Measurements from ENCODE around the gene CBX4.

CBX4 gene

DNA sequence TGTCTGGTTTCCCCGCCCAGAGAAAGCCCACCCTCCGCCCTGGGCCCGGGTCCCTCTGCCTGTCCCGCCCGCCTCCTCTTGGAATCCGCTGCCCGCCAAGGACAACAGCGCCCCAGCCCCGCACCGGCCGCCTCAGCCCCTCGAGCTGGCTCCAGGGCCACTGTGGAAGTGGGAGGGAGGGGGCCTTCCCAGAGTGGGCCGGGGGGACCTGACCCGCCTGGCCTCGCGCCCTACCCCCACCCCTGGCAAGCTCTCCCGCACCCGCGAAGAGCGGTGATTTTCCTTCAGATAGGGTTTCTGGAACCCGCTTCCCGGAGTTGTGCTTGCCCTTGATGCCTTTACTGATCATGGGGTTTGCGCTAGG lies 40.1 kb downstream of the CBX4 start:
- DNase-seq (ENCODE audit: low read depth), result no peak

DNA sequence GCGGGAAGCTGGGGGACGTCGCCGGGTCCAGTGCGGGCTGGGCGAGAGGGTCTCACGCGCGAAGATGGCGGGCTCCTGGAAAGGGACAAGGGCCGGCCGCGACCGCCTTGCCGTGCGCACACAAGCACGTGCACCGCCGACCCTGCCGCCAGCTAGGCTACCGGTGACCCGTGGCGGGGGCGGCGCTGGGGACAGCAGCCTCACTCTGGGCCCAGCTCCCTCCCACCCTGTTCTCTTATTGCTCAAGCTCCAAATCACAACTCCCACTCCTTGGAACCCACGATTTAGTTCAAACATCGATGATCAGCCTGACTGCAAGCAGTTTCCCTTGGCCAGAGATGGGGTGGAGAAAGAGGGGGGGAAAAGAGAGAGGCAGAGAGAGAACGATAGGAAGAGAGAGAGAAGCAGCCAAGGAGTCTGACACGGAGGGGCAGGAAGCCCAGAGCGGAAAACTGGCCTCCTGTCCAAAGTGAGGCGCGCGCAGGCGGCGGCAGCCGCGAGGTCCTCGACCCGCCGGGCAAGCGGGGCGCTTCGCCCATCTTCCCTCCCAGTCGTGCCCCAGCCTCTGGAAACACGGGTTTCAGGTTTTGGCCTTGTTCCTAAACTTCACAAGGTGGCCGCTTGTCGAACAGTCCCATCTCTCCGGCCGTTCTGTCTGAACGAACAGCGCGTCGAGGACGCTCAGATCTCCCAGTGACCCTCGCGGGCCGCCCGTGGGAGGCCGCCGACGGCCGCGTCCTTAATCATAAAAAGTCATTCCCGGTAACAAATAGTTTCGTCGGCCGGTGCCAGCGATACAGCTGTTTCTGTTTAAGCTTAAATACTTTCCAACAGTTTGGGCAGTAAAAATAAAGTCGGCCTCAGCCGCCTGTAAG lies 40.7 kb downstream of the CBX4 start:
- no peak for DNase-seq (ENCODE audit: low read depth)

DNA sequence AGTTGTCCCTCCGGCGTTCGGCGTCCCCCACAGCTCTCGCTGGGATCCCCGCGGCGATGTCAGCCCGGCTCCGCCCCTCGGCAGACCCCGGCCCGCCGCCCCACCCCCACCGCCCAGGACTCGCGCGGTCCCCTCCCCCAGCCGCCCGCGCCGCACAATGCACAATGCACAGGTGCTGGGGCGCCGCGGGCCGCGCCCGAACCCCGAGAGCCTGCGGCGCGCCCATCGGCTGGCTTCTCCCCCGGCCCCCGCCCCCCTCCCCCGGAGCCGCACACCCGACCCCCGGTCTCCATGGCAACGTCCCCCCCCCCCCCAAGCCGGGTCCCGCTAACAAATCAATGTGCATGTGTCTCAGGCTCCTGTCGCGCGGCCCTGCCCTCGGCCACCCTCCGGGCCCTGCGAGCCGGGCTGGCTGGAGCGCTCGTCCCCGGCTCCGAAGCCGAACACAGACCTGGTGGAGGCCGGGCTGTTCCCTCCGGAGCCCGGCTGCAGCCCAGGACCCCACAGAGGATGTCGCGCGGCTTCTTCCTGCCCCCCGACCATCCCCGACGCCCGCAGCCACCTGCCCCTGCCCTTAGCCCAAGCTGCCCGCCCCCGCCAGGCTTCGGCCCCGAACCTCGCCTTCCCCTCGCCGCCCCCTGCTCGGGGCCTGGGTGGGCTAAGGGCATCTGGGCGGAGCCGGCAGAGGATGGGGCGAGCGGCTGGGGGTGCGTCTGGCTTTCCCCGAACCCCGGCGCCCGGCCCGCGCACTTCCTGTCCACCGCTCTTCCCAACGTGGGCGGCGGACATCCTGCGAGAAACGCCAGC lies 41.5 kb downstream of the CBX4 start:
- DNase-seq (ENCODE audit: low read depth), result no peak

DNA sequence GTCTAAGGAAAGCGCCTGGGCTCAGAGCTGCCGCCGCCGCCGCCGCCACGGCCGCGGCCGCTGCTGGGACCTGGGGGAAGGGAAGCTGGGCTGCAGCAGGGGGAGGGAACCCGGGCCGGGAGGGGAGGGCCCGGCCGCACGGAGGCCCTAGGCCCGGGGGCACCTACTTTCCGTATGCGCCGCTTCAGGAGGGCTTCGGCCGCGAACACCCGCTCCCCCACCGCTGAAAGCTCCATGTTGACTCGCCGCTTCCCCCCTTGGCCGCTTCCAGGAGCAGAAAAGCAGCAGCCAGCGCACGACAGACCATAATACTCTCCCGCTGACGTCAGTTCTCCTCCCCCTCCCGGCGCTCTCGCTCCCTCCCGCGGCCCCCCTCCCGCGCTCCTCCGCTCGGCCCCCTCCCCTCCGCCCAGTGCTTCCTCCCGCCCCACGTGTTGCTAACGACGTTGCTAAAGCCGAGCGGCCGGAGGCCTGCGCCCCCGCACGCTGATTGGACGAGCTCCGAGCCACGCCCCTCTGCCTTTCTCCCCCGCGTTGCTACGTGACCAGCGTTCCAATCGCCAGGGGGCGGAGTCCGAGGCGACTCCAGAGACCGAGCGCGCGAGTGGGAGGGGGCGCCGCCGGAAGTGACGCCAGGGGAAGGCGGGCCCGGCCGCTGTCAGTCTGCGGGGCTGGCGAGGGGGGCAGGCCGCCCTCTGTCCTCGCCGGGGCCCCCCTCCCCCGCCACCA lies 42.3 kb downstream of the CBX4 start, which contains the start of gene CBX8:
CBX8 (minus strand) TSS at position 315 of the 729 bp plus-strand sequence; CDS start at position 236, 79 bp downstream.
- peak; percentile 99 for DNase-seq (ENCODE audit: low read depth)

DNA sequence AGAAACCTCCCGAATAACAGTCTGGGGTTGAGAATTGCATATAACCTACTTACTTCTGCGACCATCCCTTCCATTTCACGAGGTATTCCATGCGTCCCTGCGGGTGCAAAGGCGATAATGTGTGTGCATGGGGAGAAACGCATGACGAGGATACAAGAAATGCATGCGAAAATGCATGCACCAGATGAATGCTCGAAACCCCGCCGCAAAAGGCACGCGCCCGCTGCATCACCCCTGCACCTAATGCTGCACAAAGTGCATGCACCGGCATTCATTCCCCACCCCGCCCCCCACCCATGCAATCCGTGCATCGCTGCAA lies 42.8 kb downstream of the CBX4 start:
- no peak for DNase-seq (ENCODE audit: low read depth)

DNA sequence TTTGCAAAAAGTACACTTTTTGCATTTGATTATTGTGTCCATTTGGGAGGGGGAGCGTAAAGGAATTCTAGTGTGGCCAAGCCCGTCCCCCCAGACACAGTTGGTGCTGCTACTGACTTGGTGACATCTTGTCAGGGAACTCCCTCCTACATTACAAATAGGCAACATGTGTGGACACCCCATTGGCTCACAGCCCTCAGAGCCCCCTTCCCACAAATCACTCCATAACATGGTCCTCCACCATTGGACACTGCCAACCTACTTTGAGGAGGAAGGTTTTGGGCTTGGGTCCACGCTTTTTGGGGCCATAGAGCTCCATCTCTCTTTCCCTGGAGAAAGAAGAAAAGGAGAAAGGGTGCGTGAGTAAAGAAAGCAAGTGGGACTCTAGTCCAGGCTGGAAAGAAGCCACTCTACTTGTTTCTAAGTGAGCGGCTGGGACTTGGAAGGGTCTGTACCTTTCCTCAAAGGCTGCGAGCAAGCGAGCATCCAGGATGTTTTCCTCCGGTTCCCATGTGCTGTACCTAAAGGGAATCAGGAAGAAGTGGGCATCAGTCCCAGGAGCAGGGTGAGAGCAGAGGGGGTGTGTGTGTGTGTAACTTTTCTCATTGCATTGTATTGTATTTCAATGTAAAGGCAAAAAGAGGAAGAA lies 43.3 kb downstream of the CBX4 start:
- DNase-seq (ENCODE audit: low read depth), result no peak

DNA sequence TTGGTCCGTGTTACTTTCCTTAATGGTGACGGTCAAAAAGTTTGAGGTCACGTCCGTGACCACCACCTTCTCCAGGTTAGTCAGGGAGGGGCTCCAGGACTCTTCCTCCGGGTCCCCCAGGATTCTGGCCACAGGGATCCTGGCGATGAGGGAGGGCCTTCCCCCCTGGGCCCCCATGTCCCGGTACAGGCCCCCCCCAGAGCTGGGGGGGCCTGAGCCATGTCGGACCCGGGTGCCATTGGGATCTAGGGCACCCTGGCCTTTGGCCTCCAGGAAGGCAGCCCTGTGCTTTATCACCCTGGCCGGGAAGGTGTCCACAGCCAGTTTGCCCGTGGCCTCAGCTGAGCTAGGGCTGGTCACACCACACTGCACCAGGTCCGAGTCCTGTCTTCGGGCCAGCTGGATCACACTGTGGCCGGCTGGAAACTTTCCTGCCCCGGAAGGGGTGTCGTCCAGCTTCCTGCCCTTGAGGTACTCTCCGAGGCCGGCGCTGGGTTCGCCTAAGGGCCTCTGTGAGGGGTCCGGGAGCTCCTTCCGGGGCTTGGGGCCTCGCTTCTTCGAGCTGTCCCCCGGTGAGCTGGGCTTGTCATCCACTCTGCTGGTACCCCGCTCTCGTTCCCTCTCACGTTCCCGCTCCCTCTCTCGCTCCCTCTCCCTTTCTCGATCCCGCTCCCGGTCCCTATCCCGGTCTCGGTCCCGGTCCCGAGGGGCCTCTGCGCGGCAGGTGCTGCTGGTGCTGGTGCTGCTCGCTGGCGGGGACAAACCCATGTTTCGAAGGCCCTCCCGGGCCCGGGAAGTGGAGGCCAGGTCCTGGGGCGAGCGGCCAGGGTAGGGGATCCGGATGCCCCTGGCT lies 44.4 kb downstream of the CBX4 start:
- DNase-seq (ENCODE audit: low read depth), result no peak

DNA sequence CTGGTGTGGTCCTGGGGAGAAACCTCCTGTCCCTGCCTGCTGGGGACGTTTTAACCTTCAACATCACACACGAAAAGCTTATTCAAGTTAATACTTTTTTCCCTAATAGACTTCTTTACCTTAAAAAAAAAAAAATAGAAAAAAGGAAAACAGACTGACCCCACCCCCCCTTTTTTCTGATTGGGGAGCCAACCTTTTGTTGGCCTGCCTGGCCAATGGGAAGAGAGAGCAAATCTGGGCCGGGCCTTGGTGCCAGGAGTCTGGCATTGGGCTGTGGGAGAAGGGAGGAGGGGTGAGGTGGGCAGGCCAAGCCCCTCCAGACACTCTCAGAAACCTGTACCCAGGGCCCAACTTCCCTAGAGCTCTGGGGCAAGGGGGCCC lies 45.3 kb downstream of the CBX4 start:
- peak; percentile 62 for DNase-seq (ENCODE audit: low read depth)

DNA sequence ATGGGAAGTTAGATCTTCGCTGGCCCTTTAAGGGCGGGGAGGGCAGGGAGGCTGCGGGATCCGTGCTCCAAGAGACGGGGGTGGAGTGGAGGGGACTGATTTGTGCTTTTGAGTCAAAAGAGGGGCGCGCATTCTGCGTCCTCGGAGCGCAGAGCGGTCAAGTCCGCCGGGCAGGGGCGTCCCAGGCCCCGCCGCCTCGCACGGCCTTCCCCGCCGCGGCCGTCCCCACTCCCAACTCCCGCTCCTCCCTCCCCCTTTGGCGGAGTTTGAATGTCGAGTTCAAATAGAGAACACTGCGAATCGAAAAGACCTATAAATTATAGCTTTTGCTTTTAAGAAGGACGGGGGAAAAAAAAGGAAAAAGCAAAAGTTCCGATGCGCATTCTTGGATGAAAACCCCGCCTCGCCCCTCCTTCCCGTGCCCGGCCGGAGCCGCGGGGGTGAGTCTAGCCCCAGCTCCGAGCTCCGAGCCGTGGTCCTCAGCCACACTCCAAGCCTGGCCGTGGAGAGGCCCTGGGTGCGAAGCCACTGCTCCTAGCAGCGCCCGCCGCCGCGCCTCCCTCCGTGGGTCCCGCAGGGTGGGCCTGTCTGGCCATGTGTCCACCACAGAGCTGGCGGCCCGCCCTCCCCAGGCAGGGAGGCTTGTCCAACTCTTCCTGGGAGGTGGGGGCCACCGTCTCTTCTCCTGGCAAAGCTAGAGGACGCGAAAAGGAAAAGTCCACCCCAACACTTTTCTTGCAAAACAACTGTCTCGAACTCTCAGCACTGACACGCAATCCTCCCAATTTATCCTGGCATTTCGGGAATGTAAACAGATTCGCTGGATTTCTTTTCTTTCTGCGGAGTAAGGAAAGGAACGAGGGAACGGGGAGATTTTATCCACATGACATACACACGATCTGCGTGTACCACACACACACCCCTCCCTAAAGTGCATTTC lies 46.0 kb downstream of the CBX4 start:
- peak; percentile 71 for DNase-seq (ENCODE audit: low read depth)

DNA sequence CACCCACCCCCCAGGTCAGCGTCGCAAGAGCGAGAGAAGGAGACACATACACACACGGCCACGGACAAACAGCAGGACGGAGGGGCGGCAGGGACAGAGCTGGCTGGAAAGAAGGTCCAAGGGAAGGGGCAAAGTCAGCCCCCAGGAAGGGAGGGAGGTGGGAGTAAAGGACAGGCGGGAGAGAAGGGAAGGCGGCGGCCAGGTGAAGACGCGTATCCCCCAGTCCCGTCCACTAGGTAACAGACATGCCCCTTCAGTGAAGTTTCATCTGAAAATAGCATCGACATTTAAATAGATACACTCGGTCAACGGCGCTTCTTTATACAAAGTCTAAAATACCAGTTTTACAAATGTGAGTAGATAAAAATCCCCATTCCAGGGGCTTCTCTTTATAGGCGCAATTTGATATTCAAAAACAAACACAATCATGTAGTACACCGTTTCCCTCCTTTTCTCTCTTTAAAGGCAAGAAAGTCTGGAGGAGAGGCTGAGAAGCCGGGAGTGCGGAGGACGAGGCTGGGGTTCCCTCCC lies 46.8 kb downstream of the CBX4 start:
- DNase-seq (ENCODE audit: low read depth), result no peak

DNA sequence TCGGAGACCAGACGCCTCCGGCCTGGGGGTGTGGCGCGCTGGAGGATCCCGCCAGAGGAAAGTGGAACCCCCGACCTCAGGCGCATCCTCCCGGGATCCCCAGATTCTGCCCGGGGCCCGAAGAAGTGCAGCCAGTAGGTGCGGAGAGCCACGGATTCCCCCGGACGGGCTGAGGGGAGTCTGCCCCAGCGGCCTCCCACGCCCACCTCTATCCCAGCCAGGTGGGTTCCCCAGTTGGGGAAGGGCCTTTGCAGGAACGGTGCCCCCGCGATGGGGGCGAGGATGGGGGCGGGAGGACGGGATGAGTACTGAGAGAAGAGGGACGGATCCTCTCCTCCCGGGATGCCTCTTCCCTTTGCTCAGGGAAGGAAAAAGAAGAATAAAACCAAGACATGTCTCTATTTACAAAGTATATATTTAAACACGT lies 47.5 kb downstream of the CBX4 start:
- no peak for DNase-seq (ENCODE audit: low read depth)

DNA sequence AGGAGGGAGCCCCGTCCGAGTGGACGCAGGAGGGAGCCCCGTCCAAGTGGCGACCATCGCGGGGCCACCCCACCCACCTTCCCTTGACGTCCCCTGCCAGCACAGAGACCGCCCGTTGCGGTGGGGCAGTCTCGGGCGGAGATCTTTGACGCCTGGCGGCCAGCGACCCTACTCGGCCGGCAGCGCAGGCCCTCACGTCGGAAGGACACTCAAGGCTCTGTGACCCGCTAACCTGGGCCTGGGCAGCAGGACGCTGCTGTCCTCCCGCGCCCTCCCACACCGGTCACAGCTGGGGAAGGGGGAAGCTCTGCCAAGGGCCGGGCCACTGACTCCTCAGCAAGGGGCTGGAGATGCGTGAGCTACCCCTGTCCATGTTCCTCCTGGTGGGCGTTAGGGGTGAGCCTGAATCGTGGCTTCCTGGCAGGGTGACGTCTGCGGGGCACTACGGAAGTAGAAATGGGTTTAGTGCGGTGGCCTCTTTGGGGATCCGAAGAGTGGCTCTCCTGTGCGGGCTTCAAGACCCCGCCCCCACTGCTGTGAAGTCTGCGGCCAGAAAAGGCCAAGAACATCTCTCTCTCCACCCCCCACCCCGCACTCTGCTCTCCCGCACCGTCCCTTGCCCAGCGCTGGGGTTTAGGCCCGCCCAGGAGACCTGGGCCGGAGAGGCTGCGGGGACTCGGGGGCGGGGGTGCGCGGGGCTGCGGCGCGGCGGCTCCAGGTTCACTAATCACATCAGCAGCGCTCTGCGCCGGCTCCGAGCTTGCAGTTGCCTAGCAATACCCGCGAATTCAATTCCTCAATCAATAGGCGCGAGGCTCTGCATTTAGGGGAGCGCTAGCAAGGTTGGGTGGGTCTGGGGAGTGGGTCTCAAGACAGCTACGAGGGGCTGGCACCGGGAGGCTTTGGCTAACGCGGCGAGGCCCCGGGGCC lies 48.2 kb downstream of the CBX4 start:
- DNase-seq (ENCODE audit: low read depth), result no peak

DNA sequence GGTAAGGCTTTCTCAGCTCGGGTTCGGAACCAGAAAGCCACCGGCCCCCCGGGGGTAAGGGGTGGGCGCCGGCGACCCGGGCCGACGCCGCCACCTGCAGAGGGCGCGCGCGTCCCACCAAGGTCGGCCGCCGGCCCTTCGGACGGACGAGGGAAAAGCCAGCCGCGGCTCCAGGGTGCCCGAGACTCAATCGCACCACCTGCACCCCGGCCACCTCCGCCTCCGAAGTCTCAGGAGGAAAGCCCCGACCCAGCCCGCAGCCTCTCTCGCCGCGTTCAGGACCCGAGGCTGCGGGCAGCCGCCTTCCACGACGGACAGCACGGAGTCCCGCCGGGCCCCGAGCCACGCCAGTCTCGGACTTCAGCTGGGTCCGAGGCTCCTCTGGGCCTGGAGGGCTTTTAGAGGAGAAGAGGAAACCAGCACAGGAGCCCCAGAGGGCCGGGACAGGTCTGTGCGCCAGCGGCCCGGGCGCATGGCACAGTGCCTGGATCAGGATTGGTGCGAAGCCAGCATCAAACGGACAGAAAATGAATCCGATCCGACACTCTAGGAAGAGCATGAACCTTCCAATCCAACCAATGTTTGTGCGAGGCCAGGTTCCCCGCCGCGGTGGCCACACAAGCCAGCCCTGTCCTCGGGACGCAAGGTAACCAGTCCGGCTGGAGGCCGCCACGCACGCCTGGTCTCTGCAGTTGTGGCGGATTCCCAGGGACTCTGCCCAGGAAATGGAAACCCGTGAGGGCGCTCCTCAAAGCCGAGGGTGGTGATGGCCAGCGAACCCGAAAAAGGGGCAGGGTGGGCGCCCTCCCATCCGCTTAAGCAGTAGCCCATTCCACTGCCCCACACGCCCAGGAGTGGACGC lies 49.1 kb downstream of the CBX4 start:
- DNase-seq (ENCODE audit: low read depth), result no peak

DNA sequence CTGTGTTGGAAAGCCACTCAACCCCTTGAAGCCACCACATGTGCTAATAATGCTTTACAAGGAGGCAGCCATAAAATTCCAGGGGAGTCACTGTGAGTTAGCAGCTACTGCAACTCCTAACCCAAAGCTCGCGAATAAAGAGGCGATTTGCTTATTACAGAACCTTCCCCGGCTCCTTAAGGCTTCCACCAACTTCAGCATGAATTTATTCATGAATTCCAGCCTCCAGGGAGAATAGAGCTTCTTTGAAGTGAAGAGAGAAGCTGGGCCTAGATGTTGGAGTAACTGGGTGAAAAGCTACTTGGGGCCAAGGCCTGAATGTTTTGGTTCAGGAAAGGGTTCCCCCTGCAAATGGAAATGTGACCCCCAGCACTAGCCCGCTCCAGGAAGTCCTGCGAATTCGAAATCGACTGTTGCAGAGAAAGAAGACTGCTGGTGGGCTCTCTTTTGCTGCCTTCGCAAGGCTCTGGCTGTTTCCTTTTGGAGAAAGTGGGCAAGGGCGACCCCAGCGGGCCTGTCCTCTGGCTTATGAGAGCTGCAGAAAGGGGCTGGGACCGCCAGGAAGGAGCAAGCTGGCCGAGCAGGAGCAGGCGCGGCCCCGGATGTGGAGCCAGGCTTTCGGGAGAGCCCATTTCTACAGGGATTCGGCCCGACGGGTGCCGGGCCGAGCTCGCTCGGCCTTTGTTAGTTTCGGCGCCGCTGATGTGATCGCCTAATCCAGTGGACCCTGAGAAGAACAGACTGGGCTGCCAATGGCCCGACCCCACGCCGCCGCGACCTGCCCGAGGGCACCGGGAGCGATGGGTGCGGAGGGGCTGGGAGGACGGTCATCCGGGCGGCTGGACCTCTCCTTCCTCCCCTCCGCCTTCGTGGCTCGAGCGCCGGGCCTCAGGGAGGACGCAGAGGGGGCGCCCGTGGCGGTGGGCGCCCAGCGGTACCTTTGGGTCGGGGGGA lies 50.0 kb downstream of the CBX4 start:
- no peak for DNase-seq (ENCODE audit: low read depth)

DNA sequence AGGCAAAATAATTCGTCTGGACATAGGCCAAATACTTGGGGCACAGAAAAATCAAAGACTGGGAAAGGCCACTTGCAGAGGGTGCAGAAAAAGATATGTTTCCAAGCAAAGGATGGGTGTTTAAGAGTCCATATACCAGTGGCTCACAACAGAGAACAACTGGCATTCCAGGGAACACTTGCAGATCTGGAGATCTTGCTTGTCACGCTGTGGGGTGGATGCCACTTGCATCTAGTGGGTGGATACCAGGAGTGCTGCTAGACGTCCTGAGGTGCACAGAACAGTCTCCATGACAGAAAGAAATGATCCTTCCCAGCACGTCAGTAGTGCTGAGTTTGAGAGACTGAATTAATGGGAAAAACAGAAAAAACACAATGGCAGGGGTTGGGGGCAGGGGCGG lies 50.8 kb downstream of the CBX4 start:
- DNase-seq (ENCODE audit: low read depth), result no peak

DNA sequence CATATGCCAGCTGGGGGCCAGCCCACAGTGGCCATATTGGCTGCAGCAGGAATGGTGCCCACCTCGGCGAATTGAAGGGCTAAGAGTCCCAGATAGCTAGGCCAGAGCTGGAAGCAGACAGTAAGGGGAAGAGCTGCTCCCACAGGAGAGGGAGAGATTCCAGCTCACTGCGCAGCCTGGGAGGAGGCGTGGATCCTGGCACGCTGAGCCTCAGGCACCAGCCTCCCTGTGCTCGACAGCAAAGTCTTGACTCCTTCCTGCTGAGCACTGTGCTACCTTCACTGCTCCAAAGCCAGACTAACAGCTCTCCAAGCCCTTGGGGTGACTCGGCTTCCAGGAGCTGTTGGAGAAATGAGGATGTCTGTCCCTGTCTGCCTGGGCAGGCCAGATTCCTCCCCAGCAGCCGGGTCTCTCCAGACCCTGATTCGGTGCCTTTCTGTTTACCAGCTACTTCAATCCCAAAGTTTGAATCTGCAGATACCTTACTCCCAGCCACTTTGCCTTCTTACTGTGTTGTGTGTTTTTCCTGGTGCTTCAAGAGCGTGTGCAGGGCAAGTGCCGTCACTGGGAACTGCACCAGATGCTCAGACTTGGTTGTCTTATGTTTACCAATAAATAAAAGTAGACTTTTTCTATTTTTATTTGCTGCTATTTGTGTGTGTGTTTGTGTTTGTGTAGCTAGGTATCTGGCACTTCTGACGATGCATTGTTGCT lies 52.2 kb downstream of the CBX4 start:
- DNase-seq (ENCODE audit: low read depth), result no peak

Measured in iris pigment epithelial cell (primary cell).